CD14-positive monocyte (primary cell): ENCODE results near the gene NELL1. TPM values are rescaled to one million over a fixed set of nuclear protein-coding genes. Genes with fewer than 3 reads are reported as not detected.

Source experiments
- DNase-seq, 3 donors: peaks; one replicate each; pipeline ENCODE4 v3.0.0-alpha.2; 2011 to 2022
- H2AFZ ChIP-seq: 2 replicates; pipeline ENCODE4 v1.6.0; 2012; ENCODE audit warnings: mild to moderate bottlenecking, low read depth, low read length, inconsistent platforms; ENCODE audit not compliant: insufficient read depth, poor library complexity, severe bottlenecking
- H3K27ac ChIP-seq, 2 donors: 1 replicate in 1 of 2; 2 replicates in 1 of 2; pipeline ENCODE4 v1.5.1; 2012 to 2013; ENCODE audit warnings: low read length in 2 of 2, control low read depth in 1 of 2, inconsistent platforms in 1 of 2, low read depth in 1 of 2, mild to moderate bottlenecking in 1 of 2
- H3K27me3 ChIP-seq, 2 donors: one replicate each; pipeline versions ENCODE4 v1.6.0 to v1.6.1; 2011 to 2013; ENCODE audit warnings: low read length in 2 of 2; ENCODE audit not compliant: control insufficient read depth in 2 of 2, insufficient read depth in 2 of 2
- H3K36me3 ChIP-seq, 2 donors: replicated peaks in 1 of 2; 1 replicate in 1 of 2; 2 replicates in 1 of 2; pipeline versions ENCODE4 v1.5.1 to v1.6.1; 2012 to 2013; ENCODE audit warnings: low read length in 2 of 2, control low read depth in 1 of 2, inconsistent platforms in 1 of 2, mild to moderate bottlenecking in 1 of 2; ENCODE audit not compliant: insufficient read depth in 2 of 2, control insufficient read depth in 1 of 2
- H3K4me1 ChIP-seq, 2 donors: 1 replicate in 1 of 2; 2 replicates in 1 of 2; pipeline versions ENCODE4 v1.5.1 to v1.6.1; 2012 to 2013; ENCODE audit warnings: low read length in 2 of 2, control low read depth in 1 of 2, inconsistent platforms in 1 of 2, mild to moderate bottlenecking in 1 of 2, moderate library complexity in 1 of 2; ENCODE audit not compliant: insufficient read depth in 2 of 2, control insufficient read depth in 1 of 2
- H3K4me2 ChIP-seq: replicated peaks from 2 replicates; pipeline ENCODE3; 2012; ENCODE audit warnings: low read length, moderate library complexity, mild to moderate bottlenecking; ENCODE audit not compliant: poor library complexity, severe bottlenecking; ENCODE audit errors: extremely low read depth
- H3K4me3 ChIP-seq, 3 experiments: fragments of 200-600 bp in 1 of 3; sonication (generic) in 1 of 3; replicated peaks in 1 of 3; 1 replicate in 2 of 3; 2 replicates in 1 of 3; pipeline ENCODE4 v1.5.1; 2011 to 2013; ENCODE audit warnings: low read length in 3 of 3, mild to moderate bottlenecking in 3 of 3, control low read depth in 2 of 3, low read depth in 2 of 3, inconsistent platforms in 1 of 3, moderate library complexity in 1 of 3
- H3K79me2 ChIP-seq: 2 replicates; pipeline ENCODE4 v1.6.0; 2012; ENCODE audit warnings: mild to moderate bottlenecking, control low read depth, inconsistent platforms, low read length, moderate library complexity; ENCODE audit not compliant: insufficient read depth
- H3K9ac ChIP-seq: 2 replicates; pipeline ENCODE4 v1.6.0; 2017; ENCODE audit warnings: low read length, mild to moderate bottlenecking; ENCODE audit not compliant: insufficient read depth, poor library complexity, severe bottlenecking
- H3K9me3 ChIP-seq, 2 donors: replicated peaks in 1 of 2; 1 replicate in 1 of 2; 2 replicates in 1 of 2; pipeline versions ENCODE4 v1.5.1 to v1.6.1; 2012 to 2013; ENCODE audit warnings: low read length in 2 of 2, control low read depth in 1 of 2; ENCODE audit not compliant: control insufficient read depth in 1 of 2, insufficient read depth in 1 of 2
- H4K20me1 ChIP-seq: 2 replicates; pipeline ENCODE4 v1.6.0; 2012; ENCODE audit warnings: mild to moderate bottlenecking, low read length, control low read depth, moderate library complexity; ENCODE audit not compliant: insufficient read depth
- H3K27ac Mint-ChIP-seq, 7 donors: one replicate each; pipeline ENCODE4 v1.8.0; 2020; ENCODE audit warnings: mild to moderate bottlenecking in 7 of 7, mixed read lengths in 7 of 7, moderate library complexity in 6 of 7, inconsistent platforms in 2 of 7
- H3K27me3 Mint-ChIP-seq, 3 donors: one replicate each; pipeline ENCODE4 v1.8.0; 2021 to 2022; ENCODE audit warnings: low read depth in 3 of 3, mild to moderate bottlenecking in 3 of 3, mixed read lengths in 3 of 3, moderate library complexity in 3 of 3, inconsistent platforms in 1 of 3
- H3K36me3 Mint-ChIP-seq, 2 donors: one replicate each; pipeline ENCODE4 v1.8.0; 2020; ENCODE audit warnings: mixed read lengths in 2 of 2, inconsistent platforms in 1 of 2, mild to moderate bottlenecking in 1 of 2
- H3K4me1 Mint-ChIP-seq: one replicate; pipeline ENCODE4 v1.8.0; 2020; ENCODE audit warnings: mild to moderate bottlenecking, mixed read lengths
- H3K4me3 Mint-ChIP-seq, 2 donors: one replicate each; pipeline ENCODE4 v1.8.0; 2020; ENCODE audit warnings: mild to moderate bottlenecking in 2 of 2, mixed read lengths in 2 of 2, moderate library complexity in 1 of 2
- H3K9me3 Mint-ChIP-seq, 7 donors: one replicate each; pipeline ENCODE4 v1.8.0; 2020 to 2022; ENCODE audit warnings: mixed read lengths in 7 of 7, mild to moderate bottlenecking in 6 of 7, moderate library complexity in 6 of 7, inconsistent platforms in 2 of 7
- WGBS: methylation state at CpG from one replicate; pipeline ENCODE4 v1.1.5; 2013; ENCODE audit warnings: missing lambda C conversion rate; ENCODE audit not compliant: insufficient coverage; 5-methylcytosine and 5-hydroxymethylcytosine counted together
- intact Hi-C, 2 donors: fragments of 100-400 bp; cut with micrococcal nuclease; formaldehyde crosslinking; loops; one replicate each; pipeline versions ENCODE4 v1.15.0 to v1.15.1; 2023
- polyA plus RNA-seq, 3 donors: library from polyadenylated mRNA; depleted of rRNA in 1 of 3; unstranded in 2 of 3; stranded (reverse) in 1 of 3; fragments of 300-500 nt in 2 of 3; fragments of >200 nt in 1 of 3; fragmentation: Illumina TruSeq in 2 of 3; gene quantifications; 1 replicate in 2 of 3; 2 replicates in 1 of 3; pipeline ENCODE4 v1.2.3, GENCODE V29; 2012 to 2021
- TF ChIP-seq, protein P1 (sequence below): fragments of 200-600 bp; IDR thresholded peaks from one replicate; pipeline ENCODE4 v1.8.0; 2022; ENCODE audit warnings: antibody characterized with exemption, mild to moderate bottlenecking

The NELL1 gene
- polyA plus RNA-seq, 3 donors = not detected

DNA sequence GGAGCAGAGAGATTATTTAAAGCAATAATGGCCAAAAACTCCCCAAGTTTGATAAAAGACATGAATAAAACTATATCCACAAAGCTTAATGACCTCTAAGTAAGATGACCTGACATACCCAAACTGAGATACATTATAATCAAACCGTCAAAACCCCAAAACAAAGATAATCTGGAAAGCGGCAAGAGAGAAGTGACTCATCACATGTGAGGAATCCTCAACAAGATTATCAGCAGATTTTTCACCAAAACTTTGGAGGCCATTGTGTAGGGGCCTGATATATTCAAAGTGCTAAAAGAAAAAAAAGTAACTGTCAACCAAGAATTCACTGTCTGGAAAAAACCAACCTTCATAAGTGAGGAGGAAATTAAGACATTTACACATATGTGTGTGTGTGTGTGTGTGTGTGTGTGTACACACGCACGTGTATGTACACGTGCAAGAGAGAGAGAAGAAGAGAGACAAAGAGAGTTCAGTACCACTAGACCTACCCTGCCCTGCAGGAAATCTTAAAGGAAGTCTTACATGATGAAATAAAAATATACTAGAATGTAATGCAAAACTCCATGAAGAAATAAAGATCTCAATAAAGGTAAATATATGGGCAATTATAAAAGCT, 752.4 kb downstream of the NELL1 start:
- intact Hi-C loops = no loop called here
- Mint-ChIP-seq H3K9me3 (peaks cover 0 to 7% (median 1%) of the 10 kb centered on the region in 7 donors), H3K36me3 (no peaks in the 10 kb centered on the region), H3K4me1 (no peaks in the 10 kb centered on the region), H3K4me3 (no peak overlapping the region), H3K27me3 (peaks cover 0 to 2% (median 2%) of the 10 kb centered on the region in 3 donors), H3K27ac (no peak overlapping the region)
- Histone ChIP-seq H3K4me1 (no peaks in the 10 kb centered on the region), H3K27ac (no peak overlapping the region), H3K79me2 (no peaks in the 10 kb centered on the region), H4K20me1 (no peaks in the 10 kb centered on the region), H3K9ac (no peak overlapping the region), H3K27me3 (no peaks in the 10 kb centered on the region), H3K36me3 (no peaks in the 10 kb centered on the region), H3K4me2 (no peak overlapping the region), H3K9me3 (no peaks in the 10 kb centered on the region), H2AFZ (no peak overlapping the region), H3K4me3 (no peak overlapping the region)
- WGBS = no CpG with 5 or more reads among the region's 5 CpGs
- TF ChIP-seq, protein P1, sequence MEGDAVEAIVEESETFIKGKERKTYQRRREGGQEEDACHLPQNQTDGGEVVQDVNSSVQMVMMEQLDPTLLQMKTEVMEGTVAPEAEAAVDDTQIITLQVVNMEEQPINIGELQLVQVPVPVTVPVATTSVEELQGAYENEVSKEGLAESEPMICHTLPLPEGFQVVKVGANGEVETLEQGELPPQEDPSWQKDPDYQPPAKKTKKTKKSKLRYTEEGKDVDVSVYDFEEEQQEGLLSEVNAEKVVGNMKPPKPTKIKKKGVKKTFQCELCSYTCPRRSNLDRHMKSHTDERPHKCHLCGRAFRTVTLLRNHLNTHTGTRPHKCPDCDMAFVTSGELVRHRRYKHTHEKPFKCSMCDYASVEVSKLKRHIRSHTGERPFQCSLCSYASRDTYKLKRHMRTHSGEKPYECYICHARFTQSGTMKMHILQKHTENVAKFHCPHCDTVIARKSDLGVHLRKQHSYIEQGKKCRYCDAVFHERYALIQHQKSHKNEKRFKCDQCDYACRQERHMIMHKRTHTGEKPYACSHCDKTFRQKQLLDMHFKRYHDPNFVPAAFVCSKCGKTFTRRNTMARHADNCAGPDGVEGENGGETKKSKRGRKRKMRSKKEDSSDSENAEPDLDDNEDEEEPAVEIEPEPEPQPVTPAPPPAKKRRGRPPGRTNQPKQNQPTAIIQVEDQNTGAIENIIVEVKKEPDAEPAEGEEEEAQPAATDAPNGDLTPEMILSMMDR = no peak
- DNase-seq = no peak

DNA sequence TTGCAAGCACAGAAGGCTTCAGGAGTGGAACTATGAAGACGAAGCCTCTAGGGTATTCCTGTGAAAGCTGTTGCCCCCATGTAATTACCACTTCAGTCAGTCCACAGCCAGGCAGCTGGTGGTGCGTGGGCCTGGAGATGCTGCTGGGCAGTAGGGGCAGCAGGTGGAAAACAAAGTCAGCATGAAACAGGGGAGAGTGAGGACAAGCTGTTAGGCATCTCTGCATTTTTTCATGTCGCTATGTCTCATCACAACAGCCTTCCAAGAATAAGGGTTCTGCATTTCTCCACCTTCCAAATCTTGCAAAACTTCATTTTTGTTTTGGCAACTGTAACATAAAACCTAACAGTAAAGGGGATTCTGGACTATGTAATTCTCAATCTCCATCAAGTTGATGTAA, 757.5 kb downstream of the NELL1 start:
- intact Hi-C loops = no loop called here
- Histone ChIP-seq H3K27ac (no peak overlapping the region), H3K4me1 (no peaks in the 10 kb centered on the region), H2AFZ (no peak overlapping the region), H3K79me2 (no peaks in the 10 kb centered on the region), H3K36me3 (no peaks in the 10 kb centered on the region), H4K20me1 (no peaks in the 10 kb centered on the region), H3K27me3 (no peaks in the 10 kb centered on the region), H3K4me3 (no peak overlapping the region), H3K9me3 (no peaks in the 10 kb centered on the region), H3K9ac (no peak overlapping the region), H3K4me2 (no peak overlapping the region)
- Mint-ChIP-seq H3K27me3 (peaks cover 0 to 2% (median 2%) of the 10 kb centered on the region in 3 donors), H3K4me1 (no peaks in the 10 kb centered on the region), H3K4me3 (no peak overlapping the region), H3K27ac (no peak overlapping the region), H3K9me3 (peaks cover 0 to 3% (median 0%) of the 10 kb centered on the region in 7 donors), H3K36me3 (no peaks in the 10 kb centered on the region)
- no peak for DNase-seq
- TF ChIP-seq, protein P1 = no peak
- 100% methylated on average over 1 of the region's 3 CpGs for WGBS
